Measurements from ENCODE around the gene PARK7.

GRCh38 chr1:7962636-7963377 lies 1.3 kb downstream of the PARK7 start:
- TF ChIP-seq CTCF (IDR thresholded peaks at IDR 0.05) (no peak), POLR2A (IDR thresholded peaks at IDR 0.05) (no peak)

All from uterus (tissue), 2 donors.